Neural cell (in vitro differentiated cells): ENCODE measurements around the gene CHST2. TPM values are rescaled to one million over a fixed set of nuclear protein-coding genes. Genes with fewer than 3 reads are reported as not detected.

Source experiments
- H2AFZ ChIP-seq: fragments of 200-600, 300-800 bp; sonication (generic), shearing (Covaris generic); 2 replicates; pipeline ENCODE4 v1.6.0; 2014; ENCODE audit warnings: low read depth, mild to moderate bottlenecking, antibody characterized with exemption, low read length, moderate library complexity
- H3F3A ChIP-seq: fragments of 200-600 bp; shearing (Covaris generic); 2 replicates; pipeline ENCODE4 v1.6.1; 2016; ENCODE audit warnings: mild to moderate bottlenecking, moderate library complexity, mixed read lengths, antibody characterized with exemption, low read length; ENCODE audit not compliant: insufficient read depth, poor library complexity, severe bottlenecking
- H3K27ac ChIP-seq: fragments of 200-600, 300-800 bp; sonication (generic), shearing (Covaris generic); 2 replicates; pipeline ENCODE4 v1.5.1; 2014; ENCODE audit warnings: mild to moderate bottlenecking, low read length, moderate library complexity
- H3K27me3 ChIP-seq: fragments of 300-800, 200-600 bp; sonication (generic), shearing (Covaris generic); 2 replicates; pipeline ENCODE4 v1.6.0; 2014; ENCODE audit warnings: mild to moderate bottlenecking, low read depth, low read length, moderate library complexity; ENCODE audit not compliant: insufficient read depth
- H3K36me3 ChIP-seq: fragments of 300-800, 200-600 bp; sonication (generic), shearing (Covaris generic); 2 replicates; pipeline ENCODE4 v1.5.1; 2014; ENCODE audit warnings: mild to moderate bottlenecking, antibody characterized with exemption, low read length, moderate library complexity; ENCODE audit not compliant: insufficient read depth
- H3K4me2 ChIP-seq: fragments of 300-800, 200-600 bp; sonication (generic), shearing (Covaris generic); 2 replicates; pipeline ENCODE4 v1.6.0; 2014; ENCODE audit warnings: mild to moderate bottlenecking, low read length
- H3K4me3 ChIP-seq: fragments of 300-800, 200-600 bp; sonication (generic), shearing (Covaris generic); 2 replicates; pipeline ENCODE4 v1.5.1; 2014; ENCODE audit warnings: mild to moderate bottlenecking, low read length, moderate library complexity
- H3K79me2 ChIP-seq: fragments of 200-600 bp; shearing (Covaris generic); replicated peaks from 2 replicates; pipeline ENCODE4 v1.6.0; 2014; ENCODE audit warnings: mild to moderate bottlenecking, low read length, moderate library complexity; ENCODE audit not compliant: insufficient read depth
- H3K9ac ChIP-seq: fragments of 300-800, 200-600 bp; sonication (generic), shearing (Covaris generic); 2 replicates; pipeline ENCODE4 v1.6.1; 2016; ENCODE audit warnings: mild to moderate bottlenecking, low read length, mixed read lengths
- H3K9me2 ChIP-seq: fragments of 200-600 bp; shearing (Covaris generic); 2 replicates; pipeline ENCODE4 v1.6.1; 2016; ENCODE audit warnings: mild to moderate bottlenecking, low read length, mixed read lengths; ENCODE audit not compliant: insufficient read depth
- H3K9me3 ChIP-seq: fragments of 200-600, 300-800 bp; sonication (generic), shearing (Covaris generic); 2 replicates; pipeline ENCODE4 v1.6.1; 2016; ENCODE audit warnings: mild to moderate bottlenecking, mixed run types, low read length, moderate library complexity, mixed read lengths
- H4K20me1 ChIP-seq: fragments of 200-600 bp; shearing (Covaris generic); 2 replicates; pipeline ENCODE4 v1.6.1; 2016; ENCODE audit warnings: mild to moderate bottlenecking, mixed run types; ENCODE audit not compliant: insufficient read depth
- CTCF ChIP-seq: fragments of 450-650 bp; IDR thresholded peaks from 2 replicates; pipeline ENCODE4 v1.5.1; 2014; ENCODE audit warnings: antibody characterized with exemption, mild to moderate bottlenecking, moderate library complexity; ENCODE audit not compliant: poor library complexity, severe bottlenecking
- EP300 ChIP-seq: fragments of 450-650 bp; conservative IDR thresholded peaks from 2 replicates; pipeline ENCODE4 v1.6.1; 2014; ENCODE audit warnings: antibody characterized with exemption, mild to moderate bottlenecking, moderate library complexity; ENCODE audit not compliant: poor library complexity, severe bottlenecking
- EZH2 ChIP-seq: fragments of 200-600, 300-800 bp; shearing (Covaris generic), sonication (generic); IDR thresholded peaks from 2 replicates; pipeline ENCODE4 v1.6.1; 2014; ENCODE audit warnings: antibody characterized with exemption, low read length, borderline replicate concordance, mild to moderate bottlenecking; ENCODE audit not compliant: insufficient read depth, poor library complexity, severe bottlenecking
- MXI1 ChIP-seq: fragments of 450-650 bp; conservative IDR thresholded peaks from 2 replicates; pipeline ENCODE4 v1.6.1; 2014; ENCODE audit warnings: antibody characterized with exemption, mild to moderate bottlenecking; ENCODE audit not compliant: poor library complexity, severe bottlenecking
- POLR2AphosphoS5 ChIP-seq: IDR thresholded peaks from 2 replicates; pipeline ENCODE4 v1.6.1; 2012
- RAD21 ChIP-seq: fragments of 450-650 bp; conservative IDR thresholded peaks from 2 replicates; pipeline ENCODE4 v1.6.1; 2014; ENCODE audit warnings: antibody characterized with exemption, mild to moderate bottlenecking, moderate library complexity
- REST ChIP-seq: IDR thresholded peaks from 2 replicates; pipeline ENCODE4 v1.6.1; 2012; ENCODE audit warnings: borderline replicate concordance
- SMC3 ChIP-seq: fragments of 450-650 bp; conservative IDR thresholded peaks from 2 replicates; pipeline ENCODE4 v1.6.1; 2014; ENCODE audit warnings: antibody characterized with exemption, mild to moderate bottlenecking, moderate library complexity; ENCODE audit not compliant: poor library complexity
- TAF1 ChIP-seq: IDR thresholded peaks from 2 replicates; pipeline ENCODE4 v1.6.1; 2012; ENCODE audit warnings: low read depth
- polyA plus RNA-seq: library from polyadenylated mRNA; depleted of rRNA; stranded (reverse); fragments of >200 nt; gene quantifications from 2 replicates; pipeline ENCODE4 v1.2.3, GENCODE V29; 2014

The CHST2 gene
- polyA plus RNA-seq, 1 donor from 2014 or later: 5.0 TPM

- H3K4me2 ChIP-seq: no peak overlapping the region
- H4K20me1 ChIP-seq: no peaks in the 10 kb centered on the region
- H3K27me3 ChIP-seq: no peaks in the 10 kb centered on the region
- H2AFZ ChIP-seq: no peak overlapping the region
- no peak overlapping the region for H3K9ac ChIP-seq
- no peaks in the 10 kb centered on the region for H3K9me2 ChIP-seq
- H3K4me3 ChIP-seq: no peak overlapping the region
- H3K9me3 ChIP-seq: no peaks in the 10 kb centered on the region
- H3K36me3 ChIP-seq: no peaks in the 10 kb centered on the region
- no peaks in the 10 kb centered on the region for H3F3A ChIP-seq
- TF ChIP-seq REST (no peak), TAF1 (no peak), CTCF (no peak), RAD21 (no peak), MXI1 (no peak), EZH2 (no peak), EP300 (no peak), SMC3 (no peak), POLR2AphosphoS5 (no peak)
- H3K79me2 ChIP-seq: no peaks in the 10 kb centered on the region
- no peak overlapping the region for H3K27ac ChIP-seq
These were observed 36.2 kb downstream of the CHST2 start for GRCh38 chr3:143155756-143156155.

GRCh38 chr3:143158014-143158988 lies 38.7 kb downstream of the CHST2 start:
- Histone ChIP-seq H3K79me2 (no peaks in the 10 kb centered on the region), H3K9ac (no peak overlapping the region), H4K20me1 (no peaks in the 10 kb centered on the region), H3K4me3 (no peak overlapping the region), H3K9me3 (no peaks in the 10 kb centered on the region), H2AFZ (no peak overlapping the region), H3K27ac (no peak overlapping the region), H3K9me2 (no peaks in the 10 kb centered on the region), H3K4me2 (no peak overlapping the region), H3K27me3 (no peaks in the 10 kb centered on the region), H3F3A (no peaks in the 10 kb centered on the region), H3K36me3 (no peaks in the 10 kb centered on the region)
- TF ChIP-seq SMC3 (no peak), RAD21 (no peak), POLR2AphosphoS5 (no peak), REST (no peak), EZH2 (no peak), MXI1 (no peak), EP300 (no peak), TAF1 (no peak), CTCF (no peak)
